GM23338 (cell line): ENCODE results near the gene CABP2. TPM values are rescaled to one million over a fixed set of nuclear protein-coding genes. Genes with fewer than 3 reads are reported as not detected.

Experiments
- ATAC-seq: fragments of 200-7000 bp; cut with Tn5 transposase; 3 replicates; pipeline ENCODE4 v1.9.1; 2020
- DNase-seq: peaks from one replicate; pipeline ENCODE4 v3.0.0-alpha.2; 2015; ENCODE audit warnings: low spot score
- H2AFZ ChIP-seq: fragments of 200-600 bp; sonication (generic); 2 replicates; pipeline ENCODE4 v1.8.0; 2016; ENCODE audit warnings: antibody characterized with exemption, mild to moderate bottlenecking, moderate library complexity
- H3F3A ChIP-seq: fragments of 200-600 bp; sonication (generic); replicated peaks from 2 replicates; pipeline ENCODE4 v1.8.0; 2017; ENCODE audit warnings: antibody characterized with exemption, mixed run types, low read depth
- H3K27ac ChIP-seq: fragments of 200-600 bp; sonication (generic); 2 replicates; pipeline ENCODE4 v1.6.1; 2016; ENCODE audit warnings: low read depth
- H3K27me3 ChIP-seq: fragments of 200-600 bp; sonication (generic); 2 replicates; pipeline ENCODE4 v1.8.0; 2016; ENCODE audit warnings: mild to moderate bottlenecking, mixed run types, moderate library complexity; ENCODE audit not compliant: insufficient read depth
- H3K36me3 ChIP-seq: fragments of 200-600 bp; sonication (generic); 2 replicates; pipeline ENCODE4 v1.8.0; 2016; ENCODE audit warnings: mild to moderate bottlenecking; ENCODE audit not compliant: insufficient read depth
- H3K4me1 ChIP-seq: fragments of 200-600 bp; sonication (generic); 2 replicates; pipeline ENCODE4 v1.8.0; 2016; ENCODE audit warnings: mild to moderate bottlenecking, moderate library complexity; ENCODE audit not compliant: insufficient read depth
- H3K4me2 ChIP-seq: fragments of 200-600 bp; sonication (generic); 2 replicates; pipeline ENCODE4 v1.7.1; 2017; ENCODE audit warnings: mixed run types
- H3K4me3 ChIP-seq: fragments of 200-600 bp; sonication (generic); 2 replicates; pipeline ENCODE4 v1.6.1; 2016; ENCODE audit warnings: mixed run types
- H3K79me2 ChIP-seq: fragments of 200-600 bp; sonication (generic); replicated peaks from 2 replicates; pipeline ENCODE4 v1.8.0; 2017; ENCODE audit warnings: mild to moderate bottlenecking; ENCODE audit not compliant: insufficient read depth
- H3K9me2 ChIP-seq: fragments of 200-600 bp; sonication (generic); 2 replicates; pipeline ENCODE4 v1.8.0; 2017; ENCODE audit not compliant: insufficient read depth
- H4K20me1 ChIP-seq: fragments of 200-600 bp; sonication (generic); replicated peaks from 2 replicates; pipeline ENCODE4 v1.8.0; 2017; ENCODE audit warnings: mild to moderate bottlenecking; ENCODE audit not compliant: insufficient read depth
- H3K27ac Mint-ChIP-seq: 2 replicates; pipeline ENCODE4 v1.8.0; 2020; ENCODE audit warnings: inconsistent platforms, mild to moderate bottlenecking, moderate library complexity, mixed read lengths
- H3K27me3 Mint-ChIP-seq: 3 replicates; pipeline ENCODE4 v1.8.0; 2022; ENCODE audit warnings: low read depth, mild to moderate bottlenecking, moderate library complexity, mixed read lengths, inconsistent platforms; ENCODE audit not compliant: insufficient read depth, poor library complexity
- H3K36me3 Mint-ChIP-seq: 3 replicates; pipeline ENCODE4 v1.8.0; 2021; ENCODE audit warnings: low read depth, mild to moderate bottlenecking, inconsistent platforms, moderate library complexity, mixed read lengths
- H3K4me1 Mint-ChIP-seq: 3 replicates; pipeline ENCODE4 v1.8.0; 2020; ENCODE audit warnings: mild to moderate bottlenecking, inconsistent platforms, mixed read lengths
- H3K4me3 Mint-ChIP-seq: 3 replicates; pipeline ENCODE4 v1.8.0; 2021; ENCODE audit warnings: moderate library complexity, mild to moderate bottlenecking, inconsistent platforms, mixed read lengths
- H3K9me3 Mint-ChIP-seq: 3 replicates; pipeline ENCODE4 v1.8.0; 2020; ENCODE audit warnings: moderate library complexity, mild to moderate bottlenecking, inconsistent platforms, mixed read lengths
- CREB1 ChIP-seq: fragments of 250-450 bp; sonication (Bioruptor Pico); IDR thresholded peaks from 2 replicates; pipeline ENCODE4 v1.5.0; 2020; ENCODE audit warnings: low read depth, mild to moderate bottlenecking, moderate library complexity
- ETS1 ChIP-seq: IDR thresholded peaks from 2 replicates; pipeline ENCODE4 v1.6.1; 2016; ENCODE audit warnings: antibody characterized with exemption
- EZH2 ChIP-seq: fragments of 200-600 bp; sonication (generic); IDR thresholded peaks from one replicate; pipeline ENCODE4 v1.8.0; 2017; ENCODE audit warnings: antibody characterized with exemption, mild to moderate bottlenecking, low read depth; ENCODE audit not compliant: unreplicated experiment
- EZH2phosphoT487 ChIP-seq: fragments of 200-600 bp; sonication (generic); IDR thresholded peaks from one replicate; pipeline ENCODE4 v1.8.1; 2018; ENCODE audit warnings: antibody characterized with exemption; ENCODE audit not compliant: unreplicated experiment
- JUNB ChIP-seq: IDR thresholded peaks from one replicate; pipeline ENCODE4 v1.6.1; 2016; ENCODE audit warnings: antibody characterized with exemption; ENCODE audit not compliant: unreplicated experiment
- NANOG ChIP-seq: IDR thresholded peaks from 2 replicates; pipeline ENCODE4 v1.6.1; 2016; ENCODE audit warnings: antibody characterized with exemption, borderline replicate concordance
- POLR2AphosphoS5 ChIP-seq: IDR thresholded peaks from 2 replicates; pipeline ENCODE4 v1.6.1; 2016; ENCODE audit warnings: antibody characterized with exemption, low read depth
- REST ChIP-seq: IDR thresholded peaks from one replicate; pipeline ENCODE4 v1.6.1; 2018; ENCODE audit warnings: antibody characterized with exemption; ENCODE audit not compliant: unreplicated experiment
- STAT1 ChIP-seq: IDR thresholded peaks from one replicate; pipeline ENCODE4 v1.6.1; 2016; ENCODE audit warnings: antibody characterized with exemption; ENCODE audit not compliant: unreplicated experiment
- ZNF114 ChIP-seq: fragments of 250-450 bp; sonication (Bioruptor Pico); IDR thresholded peaks from 2 replicates; pipeline ENCODE4 v1.5.0; 2020; ENCODE audit warnings: mild to moderate bottlenecking, moderate library complexity
- ZNF331 ChIP-seq: fragments of 250-450 bp; sonication (Bioruptor Pico); IDR thresholded peaks from 2 replicates; pipeline ENCODE4 v1.5.0; 2020; ENCODE audit warnings: low read depth, mild to moderate bottlenecking, moderate library complexity
- ZNF462 ChIP-seq: fragments of 250-450 bp; sonication (Bioruptor Pico); IDR thresholded peaks from 2 replicates; pipeline ENCODE4 v1.5.0; 2020; ENCODE audit warnings: mild to moderate bottlenecking, moderate library complexity
- polyA plus RNA-seq: library from polyadenylated mRNA; unstranded; fragments of >200 nt; fragmentation: Nextera tagmentation; extraction: Ambion mirVana; gene quantifications from 2 replicates; pipeline ENCODE4 v1.2.1, GENCODE V29; 2016
- total RNA-seq: library from RNA; depleted of rRNA; stranded (reverse); fragments of >200 nt; shearing (Covaris generic); gene quantifications from 2 replicates; pipeline ENCODE4 v1.2.3, GENCODE V29; 2014
- TF ChIP-seq, protein P1 (sequence below), 2 experiments: fragments of 200-600 bp in 1 of 2; sonication (generic) in 1 of 2; conservative IDR thresholded peaks; 2 replicates each; pipeline versions ENCODE4 v1.5.1 to v1.6.1; 2016 to 2017; ENCODE audit warnings: antibody characterized with exemption in 2 of 2, low read depth in 2 of 2, mild to moderate bottlenecking in 2 of 2, moderate library complexity in 1 of 2

Gene CABP2
- total and polyA plus RNA-seq, 2 experiments from 2014 or later: not detected

GRCh38 chr11:67524480-67524808, 1.2 kb upstream of the CABP2 start:
- no peak overlapping the region for H3K27ac Mint-ChIP-seq

More at GRCh38 chr11:67524480-67524808, 1.2 kb upstream of the CABP2 start:
- Histone ChIP-seq H3K9me2 (0 out of 2 replicates have a peak, but pooled peaks cover 5% of the 10 kb centered on the region), H3K36me3 (no peaks in the 10 kb centered on the region), H3K79me2 (no peaks in the 10 kb centered on the region), H3F3A (no peaks in the 10 kb centered on the region), H3K27ac (no peak overlapping the region), H4K20me1 (no peaks in the 10 kb centered on the region), H3K27me3 (no peaks in the 10 kb centered on the region), H3K4me3 (no peak overlapping the region), H3K4me2 (no peak overlapping the region), H3K4me1 (no peaks in the 10 kb centered on the region), H2AFZ (no peak overlapping the region)
- DNase-seq (no peak), ATAC-seq (no peak)
- H3K27me3 Mint-ChIP-seq: peaks cover 7% of the 10 kb centered on the region
- no peak overlapping the region for H3K4me3 Mint-ChIP-seq
- no peaks in the 10 kb centered on the region; the same call in 2 of the 3 replicates for H3K4me1 Mint-ChIP-seq
- peaks cover 3% of the 10 kb centered on the region for H3K9me3 Mint-ChIP-seq
- H3K36me3 Mint-ChIP-seq: no peaks in the 10 kb centered on the region; the same call in 2 of the 3 replicates
- TF ChIP-seq JUNB (no peak), REST (no peak), EZH2 (no peak), ZNF462 (CRISPR knock-in tag) (no peak), STAT1 (no peak), ZNF331 (CRISPR knock-in tag) (no peak), ETS1 (no peak), EZH2phosphoT487 (no peak), ZNF114 (CRISPR knock-in tag) (no peak), CREB1 (CRISPR knock-in tag) (no peak), NANOG (no peak), POLR2AphosphoS5 (no peak)
- TF ChIP-seq, protein P1, sequence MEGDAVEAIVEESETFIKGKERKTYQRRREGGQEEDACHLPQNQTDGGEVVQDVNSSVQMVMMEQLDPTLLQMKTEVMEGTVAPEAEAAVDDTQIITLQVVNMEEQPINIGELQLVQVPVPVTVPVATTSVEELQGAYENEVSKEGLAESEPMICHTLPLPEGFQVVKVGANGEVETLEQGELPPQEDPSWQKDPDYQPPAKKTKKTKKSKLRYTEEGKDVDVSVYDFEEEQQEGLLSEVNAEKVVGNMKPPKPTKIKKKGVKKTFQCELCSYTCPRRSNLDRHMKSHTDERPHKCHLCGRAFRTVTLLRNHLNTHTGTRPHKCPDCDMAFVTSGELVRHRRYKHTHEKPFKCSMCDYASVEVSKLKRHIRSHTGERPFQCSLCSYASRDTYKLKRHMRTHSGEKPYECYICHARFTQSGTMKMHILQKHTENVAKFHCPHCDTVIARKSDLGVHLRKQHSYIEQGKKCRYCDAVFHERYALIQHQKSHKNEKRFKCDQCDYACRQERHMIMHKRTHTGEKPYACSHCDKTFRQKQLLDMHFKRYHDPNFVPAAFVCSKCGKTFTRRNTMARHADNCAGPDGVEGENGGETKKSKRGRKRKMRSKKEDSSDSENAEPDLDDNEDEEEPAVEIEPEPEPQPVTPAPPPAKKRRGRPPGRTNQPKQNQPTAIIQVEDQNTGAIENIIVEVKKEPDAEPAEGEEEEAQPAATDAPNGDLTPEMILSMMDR (conservative IDR thresholded peaks at IDR 0.05; ENCODE audit: low read depth in 2 of 2): no peak
